OCI-LY3 (cell line): ENCODE measurements around the gene CLTCL1.

Experiments
- CTCF ChIP-seq: fragments of 200-600, 300-600 bp; sonication (generic); IDR thresholded peaks from 2 replicates; pipeline ENCODE4 v1.5.1; 2014; ENCODE audit warnings: antibody characterized with exemption, low read length, low read depth
- EZH2phosphoT487 ChIP-seq: fragments of 200-600 bp; shearing (Covaris generic); IDR thresholded peaks from 2 replicates; pipeline ENCODE4 v1.6.1; 2018; ENCODE audit warnings: antibody characterized with exemption, mixed run types, low read depth

DNA sequence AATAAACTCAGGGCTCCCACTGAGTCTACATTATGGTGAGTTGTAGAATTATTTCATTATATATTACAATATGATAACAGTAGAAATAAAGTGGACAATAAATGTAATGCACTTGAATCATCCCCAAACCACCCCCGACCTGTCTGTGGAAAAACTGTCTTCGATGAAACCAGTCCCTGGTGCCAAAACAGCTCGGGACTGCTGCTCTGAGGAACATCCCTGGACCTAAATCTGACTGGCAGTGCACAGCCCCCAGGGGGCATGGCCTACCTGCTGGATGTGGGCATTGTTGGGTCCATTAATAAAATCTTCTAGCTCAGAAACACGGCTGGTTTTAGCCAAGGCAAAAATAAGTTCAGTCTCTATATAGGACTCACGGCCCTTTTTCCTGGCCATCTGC lies 83.6 kb downstream of the CLTCL1 start:
- no peak for TF ChIP-seq CTCF
- no peak for TF ChIP-seq EZH2phosphoT487
